Adrenal gland (tissue), 5 donors: ENCODE measurements around the gene VEZF1.

ENCODE experiments used
- POLR2A ChIP-seq, 2 donors: fragments of 450-650 bp; IDR thresholded peaks; one replicate each; pipeline ENCODE4 v1.6.1; 2017; ENCODE audit warnings: antibody characterized with exemption in 2 of 2, mild to moderate bottlenecking in 2 of 2, moderate library complexity in 1 of 2
- TF ChIP-seq, protein P1 (sequence below), 6 experiments: fragments of 450-650 bp in 4 of 6; fragments of 200-600 bp in 2 of 6; sonication (generic) in 1 of 6; IDR thresholded peaks; 1 replicate in 5 of 6; 2 replicates in 1 of 6; pipeline versions ENCODE4 v1.5.1 to v1.8.0; 2016 to 2021; ENCODE audit warnings: antibody characterized with exemption in 6 of 6, mild to moderate bottlenecking in 2 of 6, moderate library complexity in 1 of 6
- donor health status: DM: no; HTN: no; CAD: no.

DNA sequence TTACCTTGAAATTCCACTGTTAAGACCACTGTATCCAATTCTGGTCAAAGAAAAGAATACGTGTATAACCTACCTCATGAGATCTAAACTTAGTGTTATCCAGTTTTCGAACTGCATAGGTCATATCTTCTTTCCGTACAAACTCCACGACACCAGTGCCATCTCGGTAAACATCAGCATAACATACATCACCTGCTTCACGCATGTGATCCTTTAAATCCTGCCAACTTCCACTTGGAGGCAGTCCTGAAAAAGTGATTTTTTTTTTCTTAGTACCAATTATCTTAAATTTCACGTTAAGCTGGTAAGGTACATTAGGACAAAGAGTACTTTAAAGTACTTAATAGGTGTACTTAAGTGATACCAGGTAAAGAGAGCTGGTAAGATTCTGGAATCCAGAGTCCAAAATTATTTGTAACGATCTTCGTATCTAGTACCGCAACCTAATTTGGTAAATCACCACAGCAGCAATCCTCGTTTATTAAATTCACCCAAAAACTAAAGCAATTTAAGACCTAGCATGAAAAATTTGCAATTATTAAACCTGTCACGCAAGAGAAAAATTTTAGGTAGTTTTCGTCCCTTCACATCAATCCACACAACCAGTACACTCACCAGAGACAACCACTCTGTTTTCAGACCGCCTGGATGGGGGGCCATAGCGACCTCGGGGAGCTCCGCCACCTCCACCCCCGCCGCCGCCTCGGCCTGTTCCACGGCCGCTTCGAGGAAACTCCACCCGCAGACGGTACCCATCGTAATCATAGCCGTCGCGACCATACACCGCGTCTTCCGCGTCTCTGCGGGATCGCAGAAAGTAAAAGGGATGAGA, 17.9 kb upstream of the VEZF1 start:
- TF ChIP-seq, protein P1, sequence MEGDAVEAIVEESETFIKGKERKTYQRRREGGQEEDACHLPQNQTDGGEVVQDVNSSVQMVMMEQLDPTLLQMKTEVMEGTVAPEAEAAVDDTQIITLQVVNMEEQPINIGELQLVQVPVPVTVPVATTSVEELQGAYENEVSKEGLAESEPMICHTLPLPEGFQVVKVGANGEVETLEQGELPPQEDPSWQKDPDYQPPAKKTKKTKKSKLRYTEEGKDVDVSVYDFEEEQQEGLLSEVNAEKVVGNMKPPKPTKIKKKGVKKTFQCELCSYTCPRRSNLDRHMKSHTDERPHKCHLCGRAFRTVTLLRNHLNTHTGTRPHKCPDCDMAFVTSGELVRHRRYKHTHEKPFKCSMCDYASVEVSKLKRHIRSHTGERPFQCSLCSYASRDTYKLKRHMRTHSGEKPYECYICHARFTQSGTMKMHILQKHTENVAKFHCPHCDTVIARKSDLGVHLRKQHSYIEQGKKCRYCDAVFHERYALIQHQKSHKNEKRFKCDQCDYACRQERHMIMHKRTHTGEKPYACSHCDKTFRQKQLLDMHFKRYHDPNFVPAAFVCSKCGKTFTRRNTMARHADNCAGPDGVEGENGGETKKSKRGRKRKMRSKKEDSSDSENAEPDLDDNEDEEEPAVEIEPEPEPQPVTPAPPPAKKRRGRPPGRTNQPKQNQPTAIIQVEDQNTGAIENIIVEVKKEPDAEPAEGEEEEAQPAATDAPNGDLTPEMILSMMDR (IDR thresholded peaks at IDR 0.05), result no peak
- TF ChIP-seq POLR2A (IDR thresholded peaks at IDR 0.05), result no peak
